ENCODE measurements around the gene CLMP. TPM values are rescaled to one million over a fixed set of nuclear protein-coding genes. Genes with fewer than 3 reads are reported as not detected.
"Not testable (repeated sequence)": the region's sequence is repeated elsewhere in the genome, so short reads cannot be mapped to it uniquely, and the experiment has no call there.

The CLMP gene
- total RNA-seq, 1 experiment from 2014 or later, result 5.4 TPM

- Histone ChIP-seq H3K36me3 (ENCODE audit: low read depth) (no peaks in the 10 kb centered on the region), H3F3A (ENCODE audit: insufficient read depth, low read depth) (peaks cover 3% of the 10 kb centered on the region; the same call in 1 of the 2 replicates), H3K4me3 (no peak overlapping the region), H3K27ac (no peak overlapping the region), H3K27me3 (ENCODE audit: insufficient read depth, low read depth) (no peaks in the 10 kb centered on the region), H3K79me2 (ENCODE audit: low read depth) (no peaks in the 10 kb centered on the region), H3K9me3 (ENCODE audit: insufficient read depth, low read depth) (no peaks in the 10 kb centered on the region), H2AFZ (no peak overlapping the region), H4K20me1 (ENCODE audit: insufficient read depth) (no peaks in the 10 kb centered on the region), H3K9me2 (ENCODE audit: insufficient read depth) (no peaks in the 10 kb centered on the region), H3K4me2 (no peak overlapping the region), H3K4me1 (replicated peaks; ENCODE audit: insufficient read depth) (no peaks in the 10 kb centered on the region)
- intact Hi-C loops (cut with micrococcal nuclease; ENCODE audit: unreplicated experiment), result no loop called here
- DNase-seq, result no peak
- POLR2A ChIA-PET (ENCODE audit: unreplicated experiment), result no interaction called here
- no TSS peak for BruUV-seq (replicated peaks)
- CTCF ChIA-PET, result interaction anchor here (1.0 kb wide), 1 partner anchor 38 kb away, joined by 4 read pairs; no protein-coding TSS in a partner anchor
- TF ChIP-seq CTCF (conservative IDR thresholded peaks at IDR 0.05), result no peak
- no peak for TF ChIP-seq EZH2 (IDR thresholded peaks at IDR 0.05; ENCODE audit: low read depth)
Measured at GRCh38 chr11:123093739-123094138, 101.3 kb downstream of the CLMP start.

GRCh38 chr11:123091506-123091905 is 103.5 kb downstream of the CLMP start:
- H4K20me1 ChIP-seq (ENCODE audit: insufficient read depth), result no peaks in the 10 kb centered on the region
- no peak overlapping the region for H3K27ac ChIP-seq
- ChIA-PET POLR2A (ENCODE audit: unreplicated experiment) (interaction anchor here (1.3 kb wide), 1 partner anchor 38 kb away, joined by 3 read pairs; no protein-coding TSS in a partner anchor), CTCF (no interaction called here)
- no peaks in the 10 kb centered on the region for H3K36me3 ChIP-seq (ENCODE audit: low read depth)
- no peaks in the 10 kb centered on the region for H3K9me3 ChIP-seq (ENCODE audit: insufficient read depth, low read depth)
- H3F3A ChIP-seq (ENCODE audit: insufficient read depth, low read depth), result peaks cover 3% of the 10 kb centered on the region; the same call in 1 of the 2 replicates
- no peak for TF ChIP-seq EZH2 (IDR thresholded peaks at IDR 0.05; ENCODE audit: low read depth)
- TF ChIP-seq CTCF (conservative IDR thresholded peaks at IDR 0.05), result no peak
- intact Hi-C loops (cut with micrococcal nuclease; ENCODE audit: unreplicated experiment), result no loop called here
- H3K4me1 ChIP-seq (replicated peaks; ENCODE audit: insufficient read depth), result no peaks in the 10 kb centered on the region
- no peak overlapping the region for H3K4me2 ChIP-seq
- DNase-seq, result no peak
- no TSS peak for BruUV-seq (replicated peaks)
- no peaks in the 10 kb centered on the region for H3K9me2 ChIP-seq (ENCODE audit: insufficient read depth)
- H3K79me2 ChIP-seq (ENCODE audit: low read depth), result no peaks in the 10 kb centered on the region
- no peaks in the 10 kb centered on the region for H3K27me3 ChIP-seq (ENCODE audit: insufficient read depth, low read depth)
- H2AFZ ChIP-seq, result no peak overlapping the region
- no peak overlapping the region for H3K4me3 ChIP-seq

- CTCF ChIA-PET, result interaction anchor here (0.6 kb wide), 1 partner anchor 275 kb away, joined by 3 read pairs; no protein-coding TSS in a partner anchor
Measured at GRCh38 chr11:123090168-123090567, 104.9 kb downstream of the CLMP start.

GRCh38 chr11:123088896-123089295 is 106.2 kb downstream of the CLMP start:
- H3K79me2 ChIP-seq (ENCODE audit: low read depth); BruUV-seq (replicated peaks); POLR2A ChIA-PET (ENCODE audit: unreplicated experiment); CTCF ChIA-PET; H3K27ac ChIP-seq; H3K9me3 ChIP-seq (ENCODE audit: insufficient read depth, low read depth); H4K20me1 ChIP-seq (ENCODE audit: insufficient read depth); DNase-seq; H2AFZ ChIP-seq; H3K27me3 ChIP-seq (ENCODE audit: insufficient read depth, low read depth); H3K4me2 ChIP-seq; H3K4me3 ChIP-seq; H3K9me2 ChIP-seq (ENCODE audit: insufficient read depth); H3K36me3 ChIP-seq (ENCODE audit: low read depth); H3K4me1 ChIP-seq (replicated peaks; ENCODE audit: insufficient read depth); intact Hi-C loops (cut with micrococcal nuclease; ENCODE audit: unreplicated experiment): not testable (repeated sequence)
- H3F3A ChIP-seq (ENCODE audit: insufficient read depth, low read depth), result peaks cover 13% of the 10 kb centered on the region

More at GRCh38 chr11:123090168-123090567, 104.9 kb downstream of the CLMP start:
- H2AFZ ChIP-seq; H3K36me3 ChIP-seq (ENCODE audit: low read depth); intact Hi-C loops (cut with micrococcal nuclease; ENCODE audit: unreplicated experiment); H3K27me3 ChIP-seq (ENCODE audit: insufficient read depth, low read depth); H3K4me2 ChIP-seq; H3K4me1 ChIP-seq (replicated peaks; ENCODE audit: insufficient read depth); H3K4me3 ChIP-seq; H3K9me2 ChIP-seq (ENCODE audit: insufficient read depth); DNase-seq; H3K9me3 ChIP-seq (ENCODE audit: insufficient read depth, low read depth); H3K27ac ChIP-seq; H3K79me2 ChIP-seq (ENCODE audit: low read depth); H4K20me1 ChIP-seq (ENCODE audit: insufficient read depth); H3F3A ChIP-seq (ENCODE audit: insufficient read depth, low read depth); BruUV-seq (replicated peaks): not testable (repeated sequence)
- POLR2A ChIA-PET (ENCODE audit: unreplicated experiment), result interaction anchor here (0.6 kb wide), 3 partner anchors 13 to 233 kb away, joined by 3 to 9 read pairs (median 9); partner anchors contain the start of gene HSPA8

- H3K4me2 ChIP-seq; BruUV-seq (replicated peaks); H3K27ac ChIP-seq; DNase-seq; H3K4me3 ChIP-seq; H3K9me3 ChIP-seq (ENCODE audit: insufficient read depth, low read depth); H3K79me2 ChIP-seq (ENCODE audit: low read depth); intact Hi-C loops (cut with micrococcal nuclease; ENCODE audit: unreplicated experiment); H3K27me3 ChIP-seq (ENCODE audit: insufficient read depth, low read depth); H2AFZ ChIP-seq; H4K20me1 ChIP-seq (ENCODE audit: insufficient read depth); H3K9me2 ChIP-seq (ENCODE audit: insufficient read depth): not testable (repeated sequence)
- Histone ChIP-seq H3F3A (ENCODE audit: insufficient read depth, low read depth) (peaks cover 25% of the 10 kb centered on the region), H3K36me3 (ENCODE audit: low read depth) (peaks cover 11% of the 10 kb centered on the region; the same call in 1 of the 2 replicates), H3K4me1 (replicated peaks; ENCODE audit: insufficient read depth) (peaks cover 21% of the 10 kb centered on the region)
- ChIA-PET CTCF (interaction anchor here (0.7 to 1.6 kb wide), 2 partner anchors 8 to 174 kb away, joined by 7 read pairs; no protein-coding TSS in a partner anchor), POLR2A (ENCODE audit: unreplicated experiment) (interaction anchor here (0.6 kb wide), 1 partner anchor 33 kb away, joined by 7 read pairs; no protein-coding TSS in a partner anchor)
Measured at GRCh38 chr11:123087657-123088056, 107.4 kb downstream of the CLMP start.
